Measurements from ENCODE around the gene ZNF101. TPM values are rescaled to one million over a fixed set of nuclear protein-coding genes. Genes with fewer than 3 reads are reported as not detected.
A peak's percentile ranks its signal among the peaks of the same experiment; 100 is the strongest.

The ZNF101 gene
- total RNA-seq, 1 donor from 2014 or later, result 16.2 TPM

GRCh38 chr19:19631346-19631745 lies 37.3 kb upstream of the ZNF101 start:
- no peak for DNase-seq (ENCODE audit: low read depth, low spot score)
- peak overlapping the region; percentile 70 for H3K4me3 Mint-ChIP-seq
- no peak overlapping the region for H3K27ac Mint-ChIP-seq (ENCODE audit: unreplicated experiment)
- H3K4me1 Mint-ChIP-seq, result peaks cover 18% of the 10 kb centered on the region
- H3K27me3 Mint-ChIP-seq (ENCODE audit: low read depth), result no peaks in the 10 kb centered on the region
- H3K9me3 Mint-ChIP-seq, result no peaks in the 10 kb centered on the region
- no peak for TF ChIP-seq CTCF (conservative IDR thresholded peaks at IDR 0.05)
- H3K36me3 Mint-ChIP-seq (ENCODE audit: low read depth), result peaks cover 13% of the 10 kb centered on the region

- H3K4me3 Mint-ChIP-seq, result peak overlapping the region; percentile 24
These were observed 36.0 kb upstream of the ZNF101 start for GRCh38 chr19:19632661-19633060.

DNA sequence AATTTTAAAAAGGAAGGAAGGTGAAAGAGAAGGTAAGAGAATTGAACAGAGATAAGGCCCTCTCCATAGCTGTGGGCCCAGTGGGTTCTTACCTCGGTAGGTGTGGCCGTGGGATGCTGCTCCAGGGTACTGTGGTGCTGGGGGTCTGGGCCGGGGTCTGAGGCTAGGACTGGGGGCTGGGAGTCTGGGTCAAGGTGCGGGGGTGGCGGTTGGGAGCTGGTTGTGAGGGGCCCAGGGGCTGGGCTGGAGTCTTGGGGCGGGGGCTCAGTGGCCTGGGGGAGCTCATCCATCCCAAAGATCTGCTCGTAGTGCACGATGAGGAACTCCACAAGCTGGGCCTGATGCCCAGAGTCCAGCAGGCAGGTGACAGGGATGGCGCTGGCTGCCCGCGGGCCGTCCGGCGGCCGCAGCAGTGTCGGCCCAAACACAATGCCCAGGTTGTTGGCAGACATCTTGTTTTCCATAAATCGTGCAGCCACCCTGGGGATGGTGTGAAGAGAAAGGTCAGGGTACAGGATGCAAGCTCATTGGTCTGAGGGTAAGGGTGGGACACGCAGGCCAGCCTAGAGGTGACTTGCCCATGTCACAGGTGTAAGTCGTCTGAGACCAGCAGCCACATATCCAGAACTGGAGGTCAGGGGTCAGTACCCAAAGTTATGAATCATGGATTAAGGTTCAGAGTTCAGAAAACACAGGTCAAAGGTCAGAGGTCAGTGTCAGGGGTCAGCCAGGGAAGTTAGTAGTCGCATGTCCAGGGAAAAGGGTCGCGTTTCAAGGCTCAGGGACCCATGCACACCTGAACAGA lies 34.7 kb upstream of the ZNF101 start:
- Mint-ChIP-seq H3K27me3 (ENCODE audit: low read depth) (no peaks in the 10 kb centered on the region), H3K27ac (ENCODE audit: unreplicated experiment) (peak overlapping the region; percentile 22), H3K36me3 (ENCODE audit: low read depth) (peaks cover 11% of the 10 kb centered on the region), H3K9me3 (no peaks in the 10 kb centered on the region), H3K4me1 (peaks cover under 1% of the 10 kb centered on the region), H3K4me3 (no peak overlapping the region)
- DNase-seq (ENCODE audit: low read depth, low spot score), result no peak
- no peak for TF ChIP-seq CTCF (conservative IDR thresholded peaks at IDR 0.05)

More at GRCh38 chr19:19632661-19633060, 36.0 kb upstream of the ZNF101 start:
- peaks cover 5% of the 10 kb centered on the region for H3K4me1 Mint-ChIP-seq
- no peak for TF ChIP-seq CTCF (conservative IDR thresholded peaks at IDR 0.05)
- H3K9me3 Mint-ChIP-seq, result no peaks in the 10 kb centered on the region
- no peak for DNase-seq (ENCODE audit: low read depth, low spot score)
- peaks cover 11% of the 10 kb centered on the region for H3K36me3 Mint-ChIP-seq (ENCODE audit: low read depth)
- H3K27ac Mint-ChIP-seq (ENCODE audit: unreplicated experiment), result no peak overlapping the region
- H3K27me3 Mint-ChIP-seq (ENCODE audit: low read depth), result no peaks in the 10 kb centered on the region

GRCh38 chr19:19634516-19635312 lies 33.9 kb upstream of the ZNF101 start:
- no peaks in the 10 kb centered on the region for H3K4me1 Mint-ChIP-seq
- no peaks in the 10 kb centered on the region for H3K27me3 Mint-ChIP-seq (ENCODE audit: low read depth)
- DNase-seq (ENCODE audit: low read depth, low spot score), result no peak
- no peak overlapping the region for H3K4me3 Mint-ChIP-seq
- no peak for TF ChIP-seq CTCF (conservative IDR thresholded peaks at IDR 0.05)
- no peak overlapping the region for H3K27ac Mint-ChIP-seq (ENCODE audit: unreplicated experiment)
- peaks cover 11% of the 10 kb centered on the region for H3K36me3 Mint-ChIP-seq (ENCODE audit: low read depth)
- no peaks in the 10 kb centered on the region for H3K9me3 Mint-ChIP-seq

GRCh38 chr19:19635313-19635702 lies 33.3 kb upstream of the ZNF101 start:
- no peak overlapping the region for H3K4me3 Mint-ChIP-seq
- DNase-seq (ENCODE audit: low read depth, low spot score), result no peak
- H3K36me3 Mint-ChIP-seq (ENCODE audit: low read depth), result peaks cover 11% of the 10 kb centered on the region
- TF ChIP-seq CTCF (conservative IDR thresholded peaks at IDR 0.05), result no peak
- no peaks in the 10 kb centered on the region for H3K9me3 Mint-ChIP-seq
- H3K27ac Mint-ChIP-seq (ENCODE audit: unreplicated experiment), result no peak overlapping the region
- H3K27me3 Mint-ChIP-seq (ENCODE audit: low read depth), result no peaks in the 10 kb centered on the region
- no peaks in the 10 kb centered on the region for H3K4me1 Mint-ChIP-seq

All from neural crest cell (in vitro differentiated cells).